GM23338 (cell line): ENCODE results near the gene SLC45A2. TPM values are rescaled to one million over a fixed set of nuclear protein-coding genes. Genes with fewer than 3 reads are reported as not detected.

Experiments
- ATAC-seq: fragments of 200-7000 bp; cut with Tn5 transposase; 3 replicates; pipeline ENCODE4 v1.9.1; 2020
- DNase-seq: peaks from one replicate; pipeline ENCODE4 v3.0.0-alpha.2; 2015; ENCODE audit warnings: low spot score
- H2AFZ ChIP-seq: fragments of 200-600 bp; sonication (generic); 2 replicates; pipeline ENCODE4 v1.8.0; 2016; ENCODE audit warnings: antibody characterized with exemption, mild to moderate bottlenecking, moderate library complexity
- H3F3A ChIP-seq: fragments of 200-600 bp; sonication (generic); replicated peaks from 2 replicates; pipeline ENCODE4 v1.8.0; 2017; ENCODE audit warnings: antibody characterized with exemption, mixed run types, low read depth
- H3K27ac ChIP-seq: fragments of 200-600 bp; sonication (generic); 2 replicates; pipeline ENCODE4 v1.6.1; 2016; ENCODE audit warnings: low read depth
- H3K27me3 ChIP-seq: fragments of 200-600 bp; sonication (generic); 2 replicates; pipeline ENCODE4 v1.8.0; 2016; ENCODE audit warnings: mild to moderate bottlenecking, mixed run types, moderate library complexity; ENCODE audit not compliant: insufficient read depth
- H3K36me3 ChIP-seq: fragments of 200-600 bp; sonication (generic); 2 replicates; pipeline ENCODE4 v1.8.0; 2016; ENCODE audit warnings: mild to moderate bottlenecking; ENCODE audit not compliant: insufficient read depth
- H3K4me1 ChIP-seq: fragments of 200-600 bp; sonication (generic); 2 replicates; pipeline ENCODE4 v1.8.0; 2016; ENCODE audit warnings: mild to moderate bottlenecking, moderate library complexity; ENCODE audit not compliant: insufficient read depth
- H3K4me2 ChIP-seq: fragments of 200-600 bp; sonication (generic); 2 replicates; pipeline ENCODE4 v1.7.1; 2017; ENCODE audit warnings: mixed run types
- H3K4me3 ChIP-seq: fragments of 200-600 bp; sonication (generic); 2 replicates; pipeline ENCODE4 v1.6.1; 2016; ENCODE audit warnings: mixed run types
- H3K79me2 ChIP-seq: fragments of 200-600 bp; sonication (generic); replicated peaks from 2 replicates; pipeline ENCODE4 v1.8.0; 2017; ENCODE audit warnings: mild to moderate bottlenecking; ENCODE audit not compliant: insufficient read depth
- H3K9me2 ChIP-seq: fragments of 200-600 bp; sonication (generic); 2 replicates; pipeline ENCODE4 v1.8.0; 2017; ENCODE audit not compliant: insufficient read depth
- H4K20me1 ChIP-seq: fragments of 200-600 bp; sonication (generic); replicated peaks from 2 replicates; pipeline ENCODE4 v1.8.0; 2017; ENCODE audit warnings: mild to moderate bottlenecking; ENCODE audit not compliant: insufficient read depth
- H3K27ac Mint-ChIP-seq: 2 replicates; pipeline ENCODE4 v1.8.0; 2020; ENCODE audit warnings: inconsistent platforms, mild to moderate bottlenecking, moderate library complexity, mixed read lengths
- H3K27me3 Mint-ChIP-seq: 3 replicates; pipeline ENCODE4 v1.8.0; 2022; ENCODE audit warnings: low read depth, mild to moderate bottlenecking, moderate library complexity, mixed read lengths, inconsistent platforms; ENCODE audit not compliant: insufficient read depth, poor library complexity
- H3K36me3 Mint-ChIP-seq: 3 replicates; pipeline ENCODE4 v1.8.0; 2021; ENCODE audit warnings: low read depth, mild to moderate bottlenecking, inconsistent platforms, moderate library complexity, mixed read lengths
- H3K4me1 Mint-ChIP-seq: 3 replicates; pipeline ENCODE4 v1.8.0; 2020; ENCODE audit warnings: mild to moderate bottlenecking, inconsistent platforms, mixed read lengths
- H3K4me3 Mint-ChIP-seq: 3 replicates; pipeline ENCODE4 v1.8.0; 2021; ENCODE audit warnings: moderate library complexity, mild to moderate bottlenecking, inconsistent platforms, mixed read lengths
- H3K9me3 Mint-ChIP-seq: 3 replicates; pipeline ENCODE4 v1.8.0; 2020; ENCODE audit warnings: moderate library complexity, mild to moderate bottlenecking, inconsistent platforms, mixed read lengths
- CREB1 ChIP-seq: fragments of 250-450 bp; sonication (Bioruptor Pico); IDR thresholded peaks from 2 replicates; pipeline ENCODE4 v1.5.0; 2020; ENCODE audit warnings: low read depth, mild to moderate bottlenecking, moderate library complexity
- EZH2 ChIP-seq: fragments of 200-600 bp; sonication (generic); IDR thresholded peaks from one replicate; pipeline ENCODE4 v1.8.0; 2017; ENCODE audit warnings: antibody characterized with exemption, mild to moderate bottlenecking, low read depth; ENCODE audit not compliant: unreplicated experiment
- EZH2phosphoT487 ChIP-seq: fragments of 200-600 bp; sonication (generic); IDR thresholded peaks from one replicate; pipeline ENCODE4 v1.8.1; 2018; ENCODE audit warnings: antibody characterized with exemption; ENCODE audit not compliant: unreplicated experiment
- JUNB ChIP-seq: IDR thresholded peaks from one replicate; pipeline ENCODE4 v1.6.1; 2016; ENCODE audit warnings: antibody characterized with exemption; ENCODE audit not compliant: unreplicated experiment
- NANOG ChIP-seq: IDR thresholded peaks from 2 replicates; pipeline ENCODE4 v1.6.1; 2016; ENCODE audit warnings: antibody characterized with exemption, borderline replicate concordance
- STAT1 ChIP-seq: IDR thresholded peaks from one replicate; pipeline ENCODE4 v1.6.1; 2016; ENCODE audit warnings: antibody characterized with exemption; ENCODE audit not compliant: unreplicated experiment
- ZNF114 ChIP-seq: fragments of 250-450 bp; sonication (Bioruptor Pico); IDR thresholded peaks from 2 replicates; pipeline ENCODE4 v1.5.0; 2020; ENCODE audit warnings: mild to moderate bottlenecking, moderate library complexity
- ZNF331 ChIP-seq: fragments of 250-450 bp; sonication (Bioruptor Pico); IDR thresholded peaks from 2 replicates; pipeline ENCODE4 v1.5.0; 2020; ENCODE audit warnings: low read depth, mild to moderate bottlenecking, moderate library complexity
- polyA plus RNA-seq: library from polyadenylated mRNA; unstranded; fragments of >200 nt; fragmentation: Nextera tagmentation; extraction: Ambion mirVana; gene quantifications from 2 replicates; pipeline ENCODE4 v1.2.1, GENCODE V29; 2016
- total RNA-seq: library from RNA; depleted of rRNA; stranded (reverse); fragments of >200 nt; shearing (Covaris generic); gene quantifications from 2 replicates; pipeline ENCODE4 v1.2.3, GENCODE V29; 2014
- TF ChIP-seq, protein P1 (sequence below): IDR thresholded peaks from 2 replicates; pipeline ENCODE4 v1.6.1; 2016; ENCODE audit warnings: antibody characterized with exemption
- TF ChIP-seq, protein P2 (sequence below), 2 experiments: fragments of 200-600 bp in 1 of 2; sonication (generic) in 1 of 2; conservative IDR thresholded peaks; 2 replicates each; pipeline versions ENCODE4 v1.5.1 to v1.6.1; 2016 to 2017; ENCODE audit warnings: antibody characterized with exemption in 2 of 2, low read depth in 2 of 2, mild to moderate bottlenecking in 2 of 2, moderate library complexity in 1 of 2
- TF ChIP-seq, protein P3 (sequence below): IDR thresholded peaks from one replicate; pipeline ENCODE4 v1.6.1; 2018; ENCODE audit warnings: antibody characterized with exemption; ENCODE audit not compliant: unreplicated experiment

The SLC45A2 gene
- total and polyA plus RNA-seq, 2 experiments from 2014 or later, result not detected

DNA sequence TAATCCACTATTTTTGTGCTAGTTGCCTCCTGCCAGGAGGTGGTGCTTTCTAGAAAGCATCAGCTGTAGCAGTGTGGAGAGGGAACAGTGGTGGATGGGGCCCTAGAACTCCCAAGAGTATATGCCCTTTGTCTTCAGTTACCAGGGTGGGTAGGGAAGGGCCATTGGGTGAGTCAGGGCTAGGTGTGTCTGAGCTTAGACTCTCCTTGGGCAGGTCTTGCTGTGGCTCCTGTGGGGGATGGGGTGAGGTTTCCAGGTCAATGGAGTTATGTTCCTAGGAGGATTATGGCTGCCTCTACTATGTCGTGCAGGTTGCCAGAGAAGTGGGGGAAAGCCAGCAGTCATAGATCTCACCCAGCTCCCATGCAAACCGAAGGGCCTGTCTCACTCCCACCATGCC, 81.4 kb downstream of the SLC45A2 start:
- TF ChIP-seq, protein P1, sequence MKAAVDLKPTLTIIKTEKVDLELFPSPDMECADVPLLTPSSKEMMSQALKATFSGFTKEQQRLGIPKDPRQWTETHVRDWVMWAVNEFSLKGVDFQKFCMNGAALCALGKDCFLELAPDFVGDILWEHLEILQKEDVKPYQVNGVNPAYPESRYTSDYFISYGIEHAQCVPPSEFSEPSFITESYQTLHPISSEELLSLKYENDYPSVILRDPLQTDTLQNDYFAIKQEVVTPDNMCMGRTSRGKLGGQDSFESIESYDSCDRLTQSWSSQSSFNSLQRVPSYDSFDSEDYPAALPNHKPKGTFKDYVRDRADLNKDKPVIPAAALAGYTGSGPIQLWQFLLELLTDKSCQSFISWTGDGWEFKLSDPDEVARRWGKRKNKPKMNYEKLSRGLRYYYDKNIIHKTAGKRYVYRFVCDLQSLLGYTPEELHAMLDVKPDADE, result no peak
- no peak for TF ChIP-seq ZNF114
- TF ChIP-seq JUNB, result no peak
- no peak for TF ChIP-seq CREB1
- TF ChIP-seq NANOG, result no peak
- no peak for TF ChIP-seq ZNF331 (CRISPR knock-in tag)
- no peak for TF ChIP-seq EZH2
- no peak for TF ChIP-seq STAT1
- H3K27me3 Mint-ChIP-seq, result no peaks in the 10 kb centered on the region
- Histone ChIP-seq H3K27ac (no peak overlapping the region), H3K36me3 (0 out of 2 replicates have a peak, but pooled peaks cover 14% of the 10 kb centered on the region), H3K4me2 (no peak overlapping the region), H3K9me2 (peaks cover 2% of the 10 kb centered on the region; the same call in 1 of the 2 replicates), H4K20me1 (no peaks in the 10 kb centered on the region), H3K79me2 (no peaks in the 10 kb centered on the region), H3F3A (no peaks in the 10 kb centered on the region), H3K27me3 (no peaks in the 10 kb centered on the region), H3K4me3 (no peak overlapping the region), H3K4me1 (no peaks in the 10 kb centered on the region), H2AFZ (no peak overlapping the region)
- H3K4me1 Mint-ChIP-seq, result no peaks in the 10 kb centered on the region
- peaks cover 29% of the 10 kb centered on the region for H3K36me3 Mint-ChIP-seq
- no peak for DNase-seq
- H3K27ac Mint-ChIP-seq, result no peak overlapping the region
- peaks cover 38% of the 10 kb centered on the region for H3K9me3 Mint-ChIP-seq
- no peak for ATAC-seq
- no peak overlapping the region for H3K4me3 Mint-ChIP-seq

DNA sequence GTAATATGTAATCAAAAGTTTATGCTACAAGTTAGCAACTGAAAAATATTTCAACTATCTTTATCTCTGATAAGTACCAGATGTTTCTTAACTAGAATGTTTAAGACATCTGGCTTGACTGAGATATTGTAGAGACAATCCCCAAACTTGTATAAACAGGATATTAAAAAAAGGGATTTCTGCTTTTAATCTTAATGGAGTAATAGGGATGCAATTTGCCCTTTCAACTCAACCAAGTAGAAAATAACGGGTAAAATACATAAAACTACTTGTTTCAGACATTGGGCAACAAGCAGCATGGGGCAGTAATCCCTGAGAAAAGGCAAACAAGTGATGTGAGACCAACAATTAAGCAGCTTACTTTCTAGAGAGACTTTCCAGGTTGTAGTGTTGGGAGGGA, 83.3 kb downstream of the SLC45A2 start:
- Histone ChIP-seq H3K4me3 (no peak overlapping the region), H3K9me2 (peaks cover 15% of the 10 kb centered on the region; the same call in 1 of the 2 replicates), H3K36me3 (0 out of 2 replicates have a peak, but pooled peaks cover 1% of the 10 kb centered on the region), H3K79me2 (no peaks in the 10 kb centered on the region), H3K27me3 (no peaks in the 10 kb centered on the region), H3K27ac (no peak overlapping the region), H3K4me1 (no peaks in the 10 kb centered on the region), H2AFZ (no peak overlapping the region), H3F3A (no peaks in the 10 kb centered on the region), H3K4me2 (no peak overlapping the region), H4K20me1 (no peaks in the 10 kb centered on the region)
- peaks cover 14% of the 10 kb centered on the region for H3K36me3 Mint-ChIP-seq
- no peak overlapping the region for H3K27ac Mint-ChIP-seq
- H3K4me1 Mint-ChIP-seq, result no peaks in the 10 kb centered on the region
- DNase-seq (no peak), ATAC-seq (no peak)
- H3K9me3 Mint-ChIP-seq, result peaks cover 21% of the 10 kb centered on the region
- TF ChIP-seq ZNF114, result no peak
- TF ChIP-seq, protein P2, sequence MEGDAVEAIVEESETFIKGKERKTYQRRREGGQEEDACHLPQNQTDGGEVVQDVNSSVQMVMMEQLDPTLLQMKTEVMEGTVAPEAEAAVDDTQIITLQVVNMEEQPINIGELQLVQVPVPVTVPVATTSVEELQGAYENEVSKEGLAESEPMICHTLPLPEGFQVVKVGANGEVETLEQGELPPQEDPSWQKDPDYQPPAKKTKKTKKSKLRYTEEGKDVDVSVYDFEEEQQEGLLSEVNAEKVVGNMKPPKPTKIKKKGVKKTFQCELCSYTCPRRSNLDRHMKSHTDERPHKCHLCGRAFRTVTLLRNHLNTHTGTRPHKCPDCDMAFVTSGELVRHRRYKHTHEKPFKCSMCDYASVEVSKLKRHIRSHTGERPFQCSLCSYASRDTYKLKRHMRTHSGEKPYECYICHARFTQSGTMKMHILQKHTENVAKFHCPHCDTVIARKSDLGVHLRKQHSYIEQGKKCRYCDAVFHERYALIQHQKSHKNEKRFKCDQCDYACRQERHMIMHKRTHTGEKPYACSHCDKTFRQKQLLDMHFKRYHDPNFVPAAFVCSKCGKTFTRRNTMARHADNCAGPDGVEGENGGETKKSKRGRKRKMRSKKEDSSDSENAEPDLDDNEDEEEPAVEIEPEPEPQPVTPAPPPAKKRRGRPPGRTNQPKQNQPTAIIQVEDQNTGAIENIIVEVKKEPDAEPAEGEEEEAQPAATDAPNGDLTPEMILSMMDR (conservative IDR thresholded peaks at IDR 0.05; ENCODE audit: low read depth in 2 of 2), result no peak
- TF ChIP-seq NANOG, result no peak
- TF ChIP-seq EZH2phosphoT487, result no peak
- TF ChIP-seq, protein P3, sequence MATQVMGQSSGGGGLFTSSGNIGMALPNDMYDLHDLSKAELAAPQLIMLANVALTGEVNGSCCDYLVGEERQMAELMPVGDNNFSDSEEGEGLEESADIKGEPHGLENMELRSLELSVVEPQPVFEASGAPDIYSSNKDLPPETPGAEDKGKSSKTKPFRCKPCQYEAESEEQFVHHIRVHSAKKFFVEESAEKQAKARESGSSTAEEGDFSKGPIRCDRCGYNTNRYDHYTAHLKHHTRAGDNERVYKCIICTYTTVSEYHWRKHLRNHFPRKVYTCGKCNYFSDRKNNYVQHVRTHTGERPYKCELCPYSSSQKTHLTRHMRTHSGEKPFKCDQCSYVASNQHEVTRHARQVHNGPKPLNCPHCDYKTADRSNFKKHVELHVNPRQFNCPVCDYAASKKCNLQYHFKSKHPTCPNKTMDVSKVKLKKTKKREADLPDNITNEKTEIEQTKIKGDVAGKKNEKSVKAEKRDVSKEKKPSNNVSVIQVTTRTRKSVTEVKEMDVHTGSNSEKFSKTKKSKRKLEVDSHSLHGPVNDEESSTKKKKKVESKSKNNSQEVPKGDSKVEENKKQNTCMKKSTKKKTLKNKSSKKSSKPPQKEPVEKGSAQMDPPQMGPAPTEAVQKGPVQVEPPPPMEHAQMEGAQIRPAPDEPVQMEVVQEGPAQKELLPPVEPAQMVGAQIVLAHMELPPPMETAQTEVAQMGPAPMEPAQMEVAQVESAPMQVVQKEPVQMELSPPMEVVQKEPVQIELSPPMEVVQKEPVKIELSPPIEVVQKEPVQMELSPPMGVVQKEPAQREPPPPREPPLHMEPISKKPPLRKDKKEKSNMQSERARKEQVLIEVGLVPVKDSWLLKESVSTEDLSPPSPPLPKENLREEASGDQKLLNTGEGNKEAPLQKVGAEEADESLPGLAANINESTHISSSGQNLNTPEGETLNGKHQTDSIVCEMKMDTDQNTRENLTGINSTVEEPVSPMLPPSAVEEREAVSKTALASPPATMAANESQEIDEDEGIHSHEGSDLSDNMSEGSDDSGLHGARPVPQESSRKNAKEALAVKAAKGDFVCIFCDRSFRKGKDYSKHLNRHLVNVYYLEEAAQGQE, result no peak
- TF ChIP-seq, protein P1, result no peak
- TF ChIP-seq JUNB, result no peak
- TF ChIP-seq EZH2, result no peak
- no peak for TF ChIP-seq ZNF331 (CRISPR knock-in tag)
- no peaks in the 10 kb centered on the region for H3K27me3 Mint-ChIP-seq
- no peak overlapping the region for H3K4me3 Mint-ChIP-seq
